Activated gamma-delta T cell treated with Interleukin-2 at 50 U/mL for 16 hours (primary cell): ENCODE data around the gene ARHGAP10.

Source experiments
- DNase-seq: peaks from one replicate; pipeline ENCODE4 v3.0.0-alpha.2; 2020

ARHGAP10 gene

GRCh38 chr4:147913137-147913536 lies 181.2 kb downstream of the ARHGAP10 start:
- no peak for DNase-seq

GRCh38 chr4:147916351-147916750 lies 184.5 kb downstream of the ARHGAP10 start:
- no peak for DNase-seq

GRCh38 chr4:147923381-147923780 lies 191.5 kb downstream of the ARHGAP10 start:
- DNase-seq, result no peak

- no peak for DNase-seq
Measured at GRCh38 chr4:147923854-147924253, 192.0 kb downstream of the ARHGAP10 start.

- no peak for DNase-seq
Measured at GRCh38 chr4:147924604-147925412, 192.9 kb downstream of the ARHGAP10 start.

- DNase-seq, result no peak
Measured at GRCh38 chr4:147927377-147928137, 195.7 kb downstream of the ARHGAP10 start.

DNA sequence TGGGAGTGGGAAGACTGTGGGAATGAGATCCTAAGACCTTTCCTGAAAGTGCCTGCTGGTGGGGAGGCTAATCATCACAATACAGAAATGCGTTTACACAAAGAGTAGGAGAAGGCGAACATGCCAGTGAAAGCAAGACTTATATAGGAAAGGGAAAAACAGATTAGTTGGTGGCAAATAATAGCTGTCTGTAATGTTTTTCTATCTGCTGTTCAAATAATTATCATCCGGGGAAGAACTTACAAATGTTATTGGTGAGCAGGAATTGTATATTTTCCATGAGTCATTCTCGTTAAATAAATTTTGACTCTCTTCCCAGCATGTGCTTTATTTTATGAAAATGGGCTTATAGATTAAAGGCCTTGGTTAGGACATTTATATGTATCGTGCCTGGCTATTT lies 196.5 kb downstream of the ARHGAP10 start:
- no peak for DNase-seq

GRCh38 chr4:147929746-147930145 lies 197.9 kb downstream of the ARHGAP10 start:
- no peak for DNase-seq

GRCh38 chr4:147933316-147933715 lies 201.4 kb downstream of the ARHGAP10 start:
- no peak for DNase-seq

DNA sequence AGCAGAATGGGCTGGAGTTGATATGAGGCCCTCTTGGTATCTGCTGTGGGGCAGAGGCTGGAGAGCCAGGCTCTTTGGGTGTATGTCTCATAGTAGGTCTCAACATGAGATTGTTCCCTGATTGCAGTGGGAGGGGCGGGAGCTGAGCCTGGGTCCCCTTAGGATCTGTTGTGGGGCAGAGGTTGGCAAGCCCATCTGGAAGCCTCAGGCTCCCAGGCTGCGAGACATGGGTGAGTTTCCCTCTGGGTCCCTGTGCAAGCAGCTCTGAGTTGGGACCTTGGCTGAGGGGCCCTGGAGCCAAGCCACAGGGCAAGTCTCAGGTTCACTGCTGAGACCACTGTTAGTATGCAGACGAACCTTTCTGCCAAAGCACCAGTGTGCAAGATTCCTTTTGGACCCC lies 201.9 kb downstream of the ARHGAP10 start:
- no peak for DNase-seq

DNA sequence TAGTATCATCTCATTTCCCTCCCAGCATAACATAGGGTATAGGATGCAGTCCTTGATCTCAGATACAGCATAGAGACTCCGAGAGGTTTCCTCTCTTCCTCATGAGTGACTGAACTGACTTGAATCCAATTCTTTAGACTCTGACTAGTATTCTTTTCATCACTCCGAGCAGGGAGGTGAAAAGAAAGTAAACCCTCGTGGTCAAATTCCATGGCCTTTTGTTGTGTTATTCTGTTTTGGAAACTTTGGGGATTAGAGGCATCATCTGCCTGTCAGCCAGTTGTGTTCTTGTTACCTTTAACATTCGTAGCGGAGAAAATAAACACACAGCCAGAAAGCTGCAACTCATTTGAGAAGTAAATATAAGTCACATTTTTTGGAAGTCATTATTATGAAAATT lies 206.6 kb downstream of the ARHGAP10 start:
- DNase-seq, result no peak

- DNase-seq, result no peak
Measured at GRCh38 chr4:147940171-147940570, 208.3 kb downstream of the ARHGAP10 start.

- DNase-seq, result no peak
Measured at GRCh38 chr4:147941373-147941772, 209.5 kb downstream of the ARHGAP10 start.

DNA sequence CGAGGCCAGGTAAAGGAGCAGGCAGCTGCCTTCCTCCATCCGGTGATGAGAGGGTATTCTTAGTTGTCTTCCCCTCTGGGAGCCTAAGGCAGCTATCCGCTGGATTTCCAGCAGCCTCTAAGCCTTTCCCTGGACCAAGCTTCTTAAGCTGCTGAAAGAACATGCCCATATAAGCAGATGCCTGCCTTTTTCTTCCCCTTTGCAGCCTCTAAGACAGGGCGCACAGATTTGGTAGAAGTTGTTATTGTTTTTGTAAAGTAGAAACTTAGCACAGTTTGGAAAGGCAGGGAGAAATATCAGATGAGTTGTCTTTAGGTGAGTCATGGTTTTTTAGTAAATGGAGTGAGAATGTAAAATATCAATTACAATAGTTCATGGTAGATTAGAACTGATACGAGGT lies 210.8 kb downstream of the ARHGAP10 start:
- DNase-seq, result no peak

GRCh38 chr4:147943159-147943638 lies 211.3 kb downstream of the ARHGAP10 start:
- DNase-seq, result no peak

GRCh38 chr4:147944249-147944648 lies 212.4 kb downstream of the ARHGAP10 start:
- DNase-seq, result no peak

DNA sequence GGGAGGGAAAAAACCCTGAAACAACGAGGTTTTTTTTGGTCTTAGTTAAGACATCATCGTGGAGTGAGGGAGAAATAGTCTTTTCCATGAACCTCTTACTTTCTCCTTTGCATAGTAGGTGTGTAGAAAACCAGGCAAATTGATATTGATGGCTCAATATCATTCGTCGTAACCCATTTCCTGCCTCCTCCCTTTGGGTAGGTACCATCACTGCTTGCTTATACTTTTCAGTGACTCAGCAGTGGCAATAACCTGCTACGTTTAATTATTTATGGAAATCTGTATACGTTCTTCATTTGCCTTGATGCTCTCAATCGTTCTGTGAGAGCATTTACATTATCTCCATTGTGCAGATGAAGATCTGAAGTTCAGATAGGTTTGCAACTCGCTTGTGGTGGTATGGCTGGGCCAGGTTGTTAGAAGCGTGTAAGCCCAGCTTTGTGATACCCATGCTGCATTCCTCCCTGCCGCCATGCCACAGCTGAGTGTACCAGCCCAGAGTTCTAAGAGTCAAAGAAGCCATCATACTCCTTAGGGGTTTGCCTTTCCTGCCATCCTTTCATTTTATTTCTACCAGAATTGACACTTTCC lies 212.9 kb downstream of the ARHGAP10 start:
- no peak for DNase-seq

DNA sequence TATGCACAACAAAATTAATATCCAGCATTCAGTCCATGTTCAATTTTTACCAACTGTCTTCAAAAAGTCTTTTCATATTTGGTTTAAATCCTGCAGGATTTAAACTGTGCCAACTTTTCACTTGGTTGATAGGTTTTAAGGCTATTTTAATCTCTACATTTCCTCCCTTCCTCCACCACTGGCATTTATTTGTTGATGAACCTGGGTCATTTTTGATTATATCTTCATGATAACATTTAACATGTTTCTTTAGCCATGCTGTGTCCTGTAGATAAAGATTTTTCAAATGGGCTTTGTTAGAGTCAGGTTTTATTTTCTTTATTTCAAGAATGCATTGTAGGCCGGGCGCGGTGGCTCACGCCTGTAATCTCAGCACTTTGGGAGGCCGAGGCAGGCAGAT lies 216.4 kb downstream of the ARHGAP10 start:
- no peak for DNase-seq

- no peak for DNase-seq
Measured at GRCh38 chr4:147950261-147950660, 218.4 kb downstream of the ARHGAP10 start.

DNA sequence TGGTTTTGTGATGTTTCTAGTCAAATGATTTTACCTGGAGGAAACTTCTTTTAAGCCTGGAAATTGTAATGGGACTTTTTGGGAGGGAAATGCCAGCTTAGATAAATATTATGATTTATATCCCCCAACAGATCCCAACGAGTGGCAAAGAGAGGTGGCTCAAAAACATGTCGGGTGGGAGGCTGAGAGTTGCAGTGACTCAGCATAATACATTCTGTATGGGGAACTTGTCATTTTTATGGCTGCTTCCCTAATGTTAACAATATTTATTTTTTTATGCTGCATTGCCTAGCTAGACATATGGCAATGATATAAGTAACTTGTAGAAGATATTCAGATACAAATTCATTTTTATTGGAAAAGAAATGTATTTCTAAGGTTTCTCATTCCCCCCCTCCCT lies 219.0 kb downstream of the ARHGAP10 start:
- no peak for DNase-seq

- no peak for DNase-seq
Measured at GRCh38 chr4:147954850-147955249, 223.0 kb downstream of the ARHGAP10 start.

DNA sequence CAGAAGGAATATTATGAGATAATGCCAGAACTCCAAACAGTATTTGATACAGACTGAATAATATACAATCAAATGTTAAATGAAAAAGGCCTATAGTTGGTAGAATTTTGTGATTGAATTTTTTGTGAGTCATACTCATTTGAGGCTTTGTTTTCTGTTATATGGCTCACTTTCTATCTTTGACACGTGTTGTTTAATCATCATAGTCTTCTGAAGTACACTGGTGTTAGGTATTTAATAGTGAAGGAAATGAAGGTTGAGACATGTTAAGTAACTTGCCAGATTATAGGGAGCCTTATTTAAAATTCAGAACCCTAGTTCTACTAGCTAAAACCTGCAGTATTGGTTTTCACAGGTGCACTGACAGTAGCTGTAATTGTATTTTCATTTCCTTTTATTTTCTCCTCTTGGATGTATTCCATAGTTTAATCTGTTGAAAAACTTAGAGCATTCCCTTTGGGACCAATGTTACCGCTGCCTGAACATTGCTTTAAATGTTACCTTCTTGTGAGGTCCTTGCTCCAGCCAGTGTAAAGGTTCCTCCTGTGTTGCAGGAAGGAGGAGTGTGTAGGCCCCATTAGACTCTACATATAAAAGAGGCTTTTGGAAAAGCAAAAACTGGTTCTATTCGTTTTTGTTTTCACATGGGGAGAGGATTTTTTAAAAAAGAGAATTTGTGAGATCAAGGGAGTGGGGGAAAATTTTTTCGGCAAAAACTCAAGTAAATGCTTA lies 224.1 kb downstream of the ARHGAP10 start:
- DNase-seq, result no peak

DNA sequence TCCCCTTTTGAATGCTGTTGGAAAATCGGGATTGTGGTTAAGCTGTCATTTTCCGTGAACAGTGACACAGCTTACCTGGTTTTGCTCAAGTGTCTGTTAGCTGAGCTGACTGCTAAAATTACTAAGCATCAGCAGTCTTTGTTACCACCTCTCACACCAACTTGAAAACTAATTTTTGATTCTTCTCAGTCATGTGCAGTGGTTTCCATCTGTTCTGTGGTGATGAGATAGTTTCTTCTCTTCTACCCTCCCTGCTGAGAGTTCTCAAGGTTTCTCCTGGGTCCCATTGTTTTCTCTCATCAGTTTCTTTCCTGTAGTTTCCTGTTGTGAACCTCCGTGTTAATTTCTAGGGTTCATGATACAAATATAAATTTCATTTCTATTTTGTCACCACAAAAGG lies 225.6 kb downstream of the ARHGAP10 start:
- DNase-seq, result no peak
